H1 (cell line): ENCODE measurements around the gene TFCP2L1. TPM values are rescaled to one million over a fixed set of nuclear protein-coding genes. Genes with fewer than 3 reads are reported as not detected.
A peak's percentile ranks its signal among the peaks of the same experiment; 100 is the strongest.

Experiments
- CTCF ChIA-PET: fragments of 300-600 bp; sonication (Branson Sonifier 250); formaldehyde crosslinking; loops from one replicate; lab custom pipeline; 2021; ENCODE audit not compliant: partially characterized antibody; lab: Charles Lee
- POLR2A ChIA-PET: fragments of 300-600 bp; sonication (Branson Sonifier 250); formaldehyde crosslinking; loops from one replicate; lab custom pipeline; 2021; ENCODE audit warnings: inconsistent platforms; ENCODE audit not compliant: partially characterized antibody; lab: Charles Lee
- DNase-seq, 2 experiments: peaks; one replicate each; pipeline versions ENCODE4 v3.0.0 to v3.0.0-alpha.2; 2010 to 2022; ENCODE audit warnings: low spot score in 2 of 2, low read depth in 1 of 2, mixed read lengths in 1 of 2
- FAIRE-seq: peaks from 2 replicates; lab custom pipeline; 2011; peaks lifted over from hg19 to GRCh38; lab: Jason Lieb, UNC
- H2AFZ ChIP-seq: 2 replicates; pipeline ENCODE4 v1.8.1; 2012; ENCODE audit warnings: low read length, inconsistent platforms
- H2AK5ac ChIP-seq: 2 replicates; pipeline ENCODE4 v1.6.1; 2013; ENCODE audit warnings: low read depth, low read length
- H2BK120ac ChIP-seq: replicated peaks from 2 replicates; pipeline ENCODE3; 2013; ENCODE audit warnings: low read depth, low read length, inconsistent platforms
- H2BK12ac ChIP-seq: 2 replicates; pipeline ENCODE4 v1.6.1; 2013; ENCODE audit warnings: low read depth, low read length
- H2BK15ac ChIP-seq: 2 replicates; pipeline ENCODE4 v1.6.1; 2013; ENCODE audit warnings: low read length
- H2BK20ac ChIP-seq: 2 replicates; pipeline ENCODE4 v1.6.1; 2013; ENCODE audit warnings: low read length
- H2BK5ac ChIP-seq: 2 replicates; pipeline ENCODE4 v1.6.1; 2013; ENCODE audit warnings: low read depth, low read length
- H3K14ac ChIP-seq: 2 replicates; pipeline ENCODE4 v1.6.1; 2013; ENCODE audit warnings: inconsistent platforms; ENCODE audit not compliant: insufficient read length
- H3K18ac ChIP-seq: 2 replicates; pipeline ENCODE4 v1.6.1; 2013; ENCODE audit warnings: low read length; ENCODE audit errors: extremely low read depth
- H3K23ac ChIP-seq: 2 replicates; pipeline ENCODE4 v1.6.1; 2013; ENCODE audit warnings: inconsistent platforms; ENCODE audit not compliant: insufficient read length
- H3K23me2 ChIP-seq: 2 replicates; pipeline ENCODE4 v1.6.1; 2013; ENCODE audit warnings: low read depth, low read length
- H3K27ac ChIP-seq: 2 replicates; pipeline ENCODE4 v1.6.1; 2011; ENCODE audit warnings: low read depth, low read length, inconsistent platforms
- H3K27me3 ChIP-seq, 4 experiments: replicated peaks in 1 of 4; 1 replicate in 1 of 4; 2 replicates in 3 of 4; pipeline versions ENCODE4 v1.6.1 to v1.8.1; 2011 to 2013; ENCODE audit warnings: low read length in 3 of 4, mild to moderate bottlenecking in 3 of 4, inconsistent platforms in 2 of 4, mixed read lengths in 2 of 4, moderate library complexity in 1 of 4; ENCODE audit not compliant: control insufficient read depth in 3 of 4, insufficient read depth in 3 of 4; ENCODE audit errors: extremely low read depth in 1 of 4
- H3K36me3 ChIP-seq, 4 experiments: 2 replicates each; pipeline versions ENCODE4 v1.6.1 to v1.8.1; 2011 to 2013; ENCODE audit warnings: mild to moderate bottlenecking in 4 of 4, low read length in 3 of 4, moderate library complexity in 2 of 4, control low read depth in 1 of 4, inconsistent platforms in 1 of 4; ENCODE audit not compliant: insufficient read depth in 4 of 4, control insufficient read depth in 2 of 4
- H3K4ac ChIP-seq: replicated peaks from 2 replicates; pipeline ENCODE3; 2013; ENCODE audit warnings: low read length, low read depth, mixed read lengths, inconsistent platforms; ENCODE audit not compliant: insufficient read length
- H3K4me1 ChIP-seq, 4 experiments: replicated peaks in 1 of 4; 1 replicate in 1 of 4; 2 replicates in 3 of 4; pipeline versions ENCODE4 v1.6.1 to v1.8.1; 2011 to 2013; ENCODE audit warnings: low read length in 3 of 4, inconsistent platforms in 2 of 4, mixed read lengths in 1 of 4; ENCODE audit not compliant: insufficient read depth in 4 of 4, control insufficient read depth in 3 of 4
- H3K4me2 ChIP-seq, 2 experiments: 2 replicates each; pipeline versions ENCODE4 v1.6.1 to v1.8.1; 2011 to 2013; ENCODE audit warnings: low read depth in 2 of 2, low read length in 2 of 2, control low read depth in 1 of 2, inconsistent platforms in 1 of 2, mild to moderate bottlenecking in 1 of 2; ENCODE audit not compliant: insufficient read depth in 1 of 2
- H3K4me3 ChIP-seq, 4 experiments: fragments of 200-600, 300-600 bp in 1 of 4; sonication (generic), shearing (Covaris generic), sonication (Bioruptor Twin) in 1 of 4; 2 replicates each; pipeline versions ENCODE4 v1.5.1 to v1.8.1; 2011 to 2016; ENCODE audit warnings: low read length in 4 of 4, low read depth in 3 of 4, control low read depth in 2 of 4, inconsistent platforms in 2 of 4, mild to moderate bottlenecking in 2 of 4, mixed read lengths in 1 of 4, moderate library complexity in 1 of 4; ENCODE audit not compliant: insufficient read depth in 2 of 4; ENCODE audit errors: extremely low read depth in 1 of 4
- H3K56ac ChIP-seq: replicated peaks from 2 replicates; pipeline ENCODE3; 2013; ENCODE audit warnings: low read depth, mild to moderate bottlenecking, mixed read lengths, low read length, inconsistent platforms; ENCODE audit not compliant: insufficient read length
- H3K79me1 ChIP-seq: 2 replicates; pipeline ENCODE4 v1.6.1; 2013; ENCODE audit warnings: low read depth, low read length, control low read depth
- H3K79me2 ChIP-seq, 2 experiments: 2 replicates each; pipeline versions ENCODE4 v1.6.1 to v1.8.1; 2012 to 2013; ENCODE audit warnings: low read length in 2 of 2, mild to moderate bottlenecking in 2 of 2, inconsistent platforms in 1 of 2; ENCODE audit not compliant: insufficient read depth in 2 of 2, control insufficient read depth in 1 of 2
- H3K9ac ChIP-seq, 4 experiments: replicated peaks in 1 of 4; 1 replicate in 1 of 4; 2 replicates in 3 of 4; pipeline versions ENCODE4 v1.6.1 to v1.8.1; 2011 to 2013; ENCODE audit warnings: low read depth in 3 of 4, low read length in 3 of 4, control low read depth in 2 of 4, mild to moderate bottlenecking in 2 of 4, moderate library complexity in 2 of 4, inconsistent platforms in 1 of 4; ENCODE audit errors: extremely low read depth in 1 of 4
- H3K9me3 ChIP-seq, 2 experiments: 2 replicates each; pipeline versions ENCODE4 v1.6.1 to v1.8.1; 2012 to 2013; ENCODE audit warnings: mild to moderate bottlenecking in 2 of 2, moderate library complexity in 2 of 2, control low read depth in 1 of 2, inconsistent platforms in 1 of 2, low read depth in 1 of 2, low read length in 1 of 2, mixed read lengths in 1 of 2; ENCODE audit not compliant: insufficient read depth in 2 of 2
- H4K20me1 ChIP-seq, 2 experiments: replicated peaks in 1 of 2; 2 replicates each; pipeline versions ENCODE3 to v1.8.1; 2011 to 2013; ENCODE audit warnings: inconsistent platforms in 2 of 2, low read length in 2 of 2, mild to moderate bottlenecking in 1 of 2; ENCODE audit not compliant: insufficient read depth in 2 of 2, control insufficient read depth in 1 of 2
- H4K5ac ChIP-seq: 2 replicates; pipeline ENCODE4 v1.6.1; 2013; ENCODE audit warnings: low read length, low read depth, mixed read lengths, inconsistent platforms; ENCODE audit not compliant: insufficient read length
- H4K8ac ChIP-seq: 2 replicates; pipeline ENCODE4 v1.8.0; 2013; ENCODE audit warnings: mild to moderate bottlenecking, moderate library complexity, low read length, inconsistent platforms; ENCODE audit not compliant: insufficient read depth; ENCODE audit errors: extremely low read depth
- H4K91ac ChIP-seq: replicated peaks from 2 replicates; pipeline ENCODE3; 2013; ENCODE audit warnings: low read length, mixed read lengths, inconsistent platforms; ENCODE audit not compliant: insufficient read length
- CTBP2 ChIP-seq: IDR thresholded peaks from 2 replicates; pipeline ENCODE4 v1.7.0; 2011; ENCODE audit warnings: borderline replicate concordance, mild to moderate bottlenecking, moderate library complexity, mixed read lengths, low read length; ENCODE audit not compliant: insufficient read depth, insufficient read length
- HDAC6 ChIP-seq: IDR thresholded peaks from one replicate; pipeline ENCODE4 v1.7.1; 2012; ENCODE audit warnings: low read depth, mild to moderate bottlenecking, inconsistent platforms, low read length, moderate library complexity
- NANOG ChIP-seq: IDR thresholded peaks from 2 replicates; pipeline ENCODE4 v1.6.1; 2011; ENCODE audit warnings: low read length, low read depth, mild to moderate bottlenecking, inconsistent platforms; ENCODE audit not compliant: insufficient read depth, poor library complexity, severe bottlenecking
- NRF1 ChIP-seq: IDR thresholded peaks from 2 replicates; pipeline ENCODE4 v1.6.1; 2011; ENCODE audit warnings: mild to moderate bottlenecking, low read depth, low read length, improper control_type of control experiment
- SRF ChIP-seq: IDR thresholded peaks from 2 replicates; pipeline ENCODE4 v1.6.1; 2011; ENCODE audit warnings: mild to moderate bottlenecking, low read depth, low read length, moderate library complexity
- WGBS, 2 experiments: shearing (Covaris generic) in 1 of 2; methylation state at CpG; one replicate each; pipeline versions ENCODE4 v1.1.6 to v1.1.7; 2013 to 2015; ENCODE audit warnings: low lambda C conversion rate in 2 of 2, mixed read lengths in 2 of 2, inconsistent platforms in 1 of 2, low coverage in 1 of 2, missing lambda C conversion rate in 1 of 2; ENCODE audit not compliant: insufficient replicate concordance in 2 of 2, insufficient coverage in 1 of 2, insufficient read length in 1 of 2; ENCODE audit errors: extremely low coverage in 1 of 2, missing lambda C conversion rate in 1 of 2; 5-methylcytosine and 5-hydroxymethylcytosine counted together
- polyA plus RNA-seq, 7 experiments: library from polyadenylated mRNA; depleted of rRNA in 3 of 7; stranded (reverse) in 5 of 7; unstranded in 2 of 7; fragments of >200 nt in 5 of 7; fragments of 200-250 nt in 2 of 7; gene quantifications; 1 replicate in 5 of 7; 2 replicates in 1 of 7; 4 replicates in 1 of 7; pipeline versions ENCODE4 v1.2.1 to v1.2.3, GENCODE V29; 2011 to 2013; ENCODE audit warnings: missing spikeins in 2 of 7, mixed read lengths in 2 of 7
- total RNA-seq: library from RNA; stranded (reverse); fragmentation: NEBNext Ultra II Directional; extraction: Animal tissue kit (Norgen Biotek cat#: 25700); gene quantifications from 2 replicates; pipeline ENCODE4 v1.2.1, GENCODE V29; 2021
- TF ChIP-seq, protein P1 (sequence below): IDR thresholded peaks from 2 replicates; pipeline ENCODE4 v1.6.1; 2012; ENCODE audit warnings: inconsistent platforms

TFCP2L1 gene
- total and polyA plus RNA-seq, 2 of the 8 experiments (the other 6 are each of a cell fraction or from before 2014, with no cell fraction given) = 1.5 to 3.8 TPM

DNA sequence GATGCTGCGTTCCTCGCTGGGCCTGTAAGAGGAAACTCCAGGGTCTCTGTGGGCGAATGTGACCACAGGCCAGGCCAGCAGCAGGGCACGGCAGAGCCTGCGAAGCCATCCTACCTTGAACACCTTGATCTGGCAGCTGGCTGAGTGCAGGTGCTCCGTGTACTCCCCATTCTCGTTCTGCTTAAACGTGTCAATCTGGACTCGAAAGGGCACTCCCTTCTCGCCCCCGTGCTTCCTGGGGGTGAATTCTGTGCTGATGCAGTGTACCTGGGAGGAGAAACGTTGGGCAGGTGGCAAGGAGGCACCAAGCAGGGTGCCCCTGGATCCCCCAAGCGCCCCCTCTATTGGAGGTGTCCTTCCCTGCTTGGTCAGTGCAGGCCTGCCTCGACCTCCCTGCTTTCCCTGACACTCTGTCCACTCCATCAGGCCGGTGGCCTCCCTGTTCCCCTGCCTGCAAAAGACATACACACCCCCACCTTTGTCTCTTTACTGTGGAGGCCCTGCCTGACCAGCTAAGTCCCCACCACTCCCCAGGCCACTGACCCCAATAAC lies 38.2 kb downstream of the TFCP2L1 start:
- Histone ChIP-seq H3K23me2 (no peaks in the 10 kb centered on the region), H3K36me3 (no peaks in the 10 kb centered on the region), H3K27me3 (0 out of 7 replicates have a peak, but pooled peaks cover 0 to 2% (median 0%) of the 10 kb centered on the region in 4 experiments), H3K23ac (no peak overlapping the region), H3K4me2 (no peak overlapping the region), H2BK15ac (no peak overlapping the region), H2BK12ac (no peak overlapping the region), H4K8ac (0 out of 2 replicates have a peak overlapping the region, but pooled peaks have one; percentile 53), H4K91ac (no peak overlapping the region), H3K4ac (no peak overlapping the region), H3K4me1 (no peaks in the 10 kb centered on the region; a peak in 1 of 7 replicates), H2AK5ac (no peak overlapping the region), H3K9ac (no peak overlapping the region), H2BK120ac (no peak overlapping the region), H4K5ac (no peak overlapping the region), H3K18ac (no peak overlapping the region)
- FAIRE-seq = no peak
- TF ChIP-seq, protein P1, sequence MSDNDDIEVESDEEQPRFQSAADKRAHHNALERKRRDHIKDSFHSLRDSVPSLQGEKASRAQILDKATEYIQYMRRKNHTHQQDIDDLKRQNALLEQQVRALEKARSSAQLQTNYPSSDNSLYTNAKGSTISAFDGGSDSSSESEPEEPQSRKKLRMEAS = no peak
- TF ChIP-seq SRF = no peak
- no peak for TF ChIP-seq NRF1
- no peak for TF ChIP-seq NANOG
- no peak for TF ChIP-seq HDAC6
- no peak for TF ChIP-seq CTBP2
- TF ChIP-seq, all 59 proteins: peak for 0
- H3K56ac ChIP-seq = no peak overlapping the region
- POLR2A ChIA-PET = no interaction called here
- no peak overlapping the region for H3K14ac ChIP-seq
- no peaks in the 10 kb centered on the region for H3K9me3 ChIP-seq
- 89% methylated on average over 15 of the region's 15 CpGs; no CpG with 5 or more reads in 1 of the 2 experiments for WGBS, 2 experiments
- no peak overlapping the region for H2BK20ac ChIP-seq
- no peak overlapping the region for H2AFZ ChIP-seq
- H3K79me1 ChIP-seq = no peaks in the 10 kb centered on the region
- no peak overlapping the region; the same call in 1 of the 2 replicates for H2BK5ac ChIP-seq
- H3K79me2 ChIP-seq = no peaks in the 10 kb centered on the region
- no peak overlapping the region for H3K27ac ChIP-seq
- no peak for DNase-seq
- H3K4me3 ChIP-seq = no peak overlapping the region
- H4K20me1 ChIP-seq = no peaks in the 10 kb centered on the region
- CTCF ChIA-PET = interaction anchor here (0.6 to 1.2 kb wide), 2 partner anchors 10 to 57 kb away, joined by 3 read pairs; no protein-coding TSS in a partner anchor
